DND-41 (cell line): ENCODE results near the gene EFTUD2.

Experiments
- ATAC-seq: fragments of 200-7000 bp; cut with Tn5 transposase; 3 replicates; pipeline ENCODE4 v1.9.1; 2021; ENCODE audit warnings: low read depth; ENCODE audit not compliant: insufficient read depth
- DNase-seq: peaks from one replicate; pipeline ENCODE4 v3.0.0-alpha.2; 2020
- H2AFZ ChIP-seq: 2 replicates; pipeline ENCODE4 v1.6.0; 2012; ENCODE audit warnings: low read depth, low read length
- H3K27ac ChIP-seq: 2 replicates; pipeline ENCODE4 v1.5.1; 2012; ENCODE audit warnings: low read length, inconsistent platforms
- H3K27me3 ChIP-seq: fragments of 200-600 bp; sonication (generic); 2 replicates; pipeline ENCODE4 v1.6.0; 2012; ENCODE audit warnings: low read length, mild to moderate bottlenecking, inconsistent platforms; ENCODE audit not compliant: insufficient read depth, poor library complexity
- H3K36me3 ChIP-seq: 2 replicates; pipeline ENCODE4 v1.5.1; 2012; ENCODE audit warnings: low read length, inconsistent platforms; ENCODE audit not compliant: insufficient read depth
- H3K4me1 ChIP-seq: 2 replicates; pipeline ENCODE4 v1.5.1; 2012; ENCODE audit warnings: mild to moderate bottlenecking, low read length; ENCODE audit not compliant: insufficient read depth
- H3K4me2 ChIP-seq: 2 replicates; pipeline ENCODE4 v1.6.0; 2012; ENCODE audit warnings: mild to moderate bottlenecking, moderate library complexity, low read length, inconsistent platforms; ENCODE audit not compliant: insufficient read depth
- H3K4me3 ChIP-seq, 2 experiments: fragments of 200-600 bp in 1 of 2; shearing (Covaris generic) in 1 of 2; 2 replicates each; pipeline ENCODE4 v1.5.1; 2012 to 2016; ENCODE audit warnings: inconsistent platforms in 2 of 2, low read length in 2 of 2, mild to moderate bottlenecking in 2 of 2, low read depth in 1 of 2, moderate library complexity in 1 of 2
- H3K79me2 ChIP-seq: 2 replicates; pipeline ENCODE4 v1.6.0; 2012; ENCODE audit warnings: low read length, inconsistent platforms; ENCODE audit not compliant: insufficient read depth
- H3K9ac ChIP-seq: 2 replicates; pipeline ENCODE4 v1.6.0; 2012; ENCODE audit warnings: low read depth, mild to moderate bottlenecking, inconsistent platforms, low read length, moderate library complexity
- H3K9me3 ChIP-seq: 2 replicates; pipeline ENCODE4 v1.5.1; 2012; ENCODE audit warnings: low read length, moderate library complexity, mild to moderate bottlenecking, inconsistent platforms; ENCODE audit not compliant: insufficient read depth, severe bottlenecking
- H4K20me1 ChIP-seq: 2 replicates; pipeline ENCODE4 v1.6.0; 2012; ENCODE audit warnings: low read length; ENCODE audit not compliant: insufficient read depth
- EZH2 ChIP-seq: IDR thresholded peaks from 3 replicates; pipeline ENCODE4 v1.6.1; 2012; ENCODE audit warnings: borderline replicate concordance, low read depth, mild to moderate bottlenecking, moderate library complexity, low read length, inconsistent platforms; ENCODE audit not compliant: severe bottlenecking
- TF ChIP-seq, protein P1 (sequence below): IDR thresholded peaks from 2 replicates; pipeline ENCODE4 v1.5.1; 2012; ENCODE audit warnings: borderline replicate concordance, low read length, moderate library complexity, mild to moderate bottlenecking; ENCODE audit not compliant: poor library complexity, severe bottlenecking; ENCODE audit errors: extremely low read depth

EFTUD2 gene

DNA sequence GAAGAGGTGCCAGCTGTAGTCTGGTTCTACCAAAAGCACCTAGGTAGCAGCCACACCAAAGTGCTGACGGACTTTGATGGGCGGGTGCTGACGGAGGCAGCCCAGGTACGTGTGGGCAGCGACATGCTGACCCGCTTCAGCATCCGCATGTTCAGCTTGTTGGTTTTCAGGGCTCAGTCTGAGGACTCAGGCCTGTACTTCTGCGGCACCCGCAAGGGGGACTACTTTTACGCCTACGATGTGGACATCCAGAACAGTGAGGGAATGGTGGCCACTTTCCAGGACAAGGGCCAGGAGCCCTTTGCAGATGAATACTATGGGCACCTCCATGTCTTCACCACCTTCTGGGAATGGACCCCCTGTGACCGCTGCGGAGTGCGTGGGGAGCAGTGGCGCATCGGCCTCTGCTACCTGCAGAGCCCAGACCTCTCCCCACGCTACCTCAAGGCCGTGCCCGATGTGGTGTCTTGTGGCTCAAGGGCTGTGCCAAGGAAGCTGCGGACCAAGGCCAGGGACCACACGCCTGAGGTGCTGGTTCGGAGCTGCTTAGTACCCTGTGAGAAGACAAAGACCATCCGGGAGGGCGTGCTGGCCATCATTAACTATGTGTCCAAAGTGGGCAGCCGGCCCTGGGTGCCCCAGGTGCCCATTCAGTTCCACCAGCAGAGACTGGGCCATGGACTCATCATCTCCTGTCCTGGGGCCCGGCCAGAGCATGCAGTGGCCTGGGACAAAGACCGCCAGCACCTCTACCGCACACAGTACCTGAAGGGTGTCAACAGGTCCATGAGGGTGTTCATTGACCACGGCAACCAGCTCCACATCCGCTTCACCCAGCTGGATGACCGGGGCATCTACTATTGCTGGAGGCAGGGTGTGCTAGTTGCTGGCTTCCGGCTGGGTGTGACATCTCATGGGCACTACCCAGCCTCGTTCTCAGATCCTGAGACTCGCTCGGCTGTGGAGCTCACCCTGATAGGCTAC lies 5.0 kb upstream of the EFTUD2 start:
- Histone ChIP-seq H2AFZ (no peak overlapping the region), H3K4me3 (no peak overlapping the region), H4K20me1 (no peaks in the 10 kb centered on the region; the same call in 1 of the 2 replicates), H3K4me2 (no peak overlapping the region), H3K9me3 (no peaks in the 10 kb centered on the region), H3K79me2 (peaks cover 1% of the 10 kb centered on the region; the same call in 1 of the 2 replicates), H3K36me3 (no peaks in the 10 kb centered on the region), H3K27ac (no peak overlapping the region), H3K9ac (no peak overlapping the region), H3K4me1 (peaks cover 9% of the 10 kb centered on the region), H3K27me3 (no peaks in the 10 kb centered on the region)
- TF ChIP-seq, protein P1, sequence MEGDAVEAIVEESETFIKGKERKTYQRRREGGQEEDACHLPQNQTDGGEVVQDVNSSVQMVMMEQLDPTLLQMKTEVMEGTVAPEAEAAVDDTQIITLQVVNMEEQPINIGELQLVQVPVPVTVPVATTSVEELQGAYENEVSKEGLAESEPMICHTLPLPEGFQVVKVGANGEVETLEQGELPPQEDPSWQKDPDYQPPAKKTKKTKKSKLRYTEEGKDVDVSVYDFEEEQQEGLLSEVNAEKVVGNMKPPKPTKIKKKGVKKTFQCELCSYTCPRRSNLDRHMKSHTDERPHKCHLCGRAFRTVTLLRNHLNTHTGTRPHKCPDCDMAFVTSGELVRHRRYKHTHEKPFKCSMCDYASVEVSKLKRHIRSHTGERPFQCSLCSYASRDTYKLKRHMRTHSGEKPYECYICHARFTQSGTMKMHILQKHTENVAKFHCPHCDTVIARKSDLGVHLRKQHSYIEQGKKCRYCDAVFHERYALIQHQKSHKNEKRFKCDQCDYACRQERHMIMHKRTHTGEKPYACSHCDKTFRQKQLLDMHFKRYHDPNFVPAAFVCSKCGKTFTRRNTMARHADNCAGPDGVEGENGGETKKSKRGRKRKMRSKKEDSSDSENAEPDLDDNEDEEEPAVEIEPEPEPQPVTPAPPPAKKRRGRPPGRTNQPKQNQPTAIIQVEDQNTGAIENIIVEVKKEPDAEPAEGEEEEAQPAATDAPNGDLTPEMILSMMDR = no peak
- TF ChIP-seq EZH2 = no peak
- DNase-seq = no peak
- ATAC-seq = no peak

DNA sequence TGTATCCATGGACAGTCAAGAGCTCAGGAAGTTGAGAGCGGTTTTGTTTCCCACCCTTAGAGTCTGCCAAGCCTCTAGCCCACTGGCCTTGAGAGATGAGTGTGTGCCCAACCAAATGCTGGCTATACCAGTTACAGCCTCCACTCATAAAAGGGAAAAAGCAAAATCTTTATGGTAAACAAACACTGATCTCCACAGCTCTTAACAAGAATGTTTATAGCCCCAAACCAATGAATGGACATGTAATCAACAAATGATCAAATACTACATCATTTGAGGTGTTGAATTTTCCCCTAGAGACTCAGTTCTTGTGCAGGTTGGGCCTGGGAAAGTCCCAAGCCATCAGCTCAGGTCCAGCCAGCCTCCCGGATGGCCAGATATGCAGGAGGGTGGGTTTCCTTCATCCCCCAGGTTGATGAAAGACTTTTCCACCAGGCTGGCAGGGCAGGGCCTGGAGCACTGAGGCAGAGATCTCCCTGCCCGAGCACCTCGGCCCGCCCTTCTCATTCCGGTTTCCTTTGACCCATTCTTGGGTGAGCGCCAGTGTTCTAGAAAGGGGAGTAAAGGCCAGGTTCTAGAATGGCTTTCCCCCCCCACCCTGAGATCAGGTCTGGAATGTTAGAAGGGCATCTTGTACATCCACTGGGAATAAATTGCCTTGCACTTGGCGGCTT lies 3.9 kb upstream of the EFTUD2 start:
- H4K20me1 ChIP-seq = no peaks in the 10 kb centered on the region; the same call in 1 of the 2 replicates
- no peaks in the 10 kb centered on the region; the same call in 1 of the 2 replicates for H3K36me3 ChIP-seq
- no peak overlapping the region for H3K4me3 ChIP-seq
- H3K79me2 ChIP-seq = peaks cover 13% of the 10 kb centered on the region
- ATAC-seq (no peak), DNase-seq (no peak)
- no peak overlapping the region for H3K9ac ChIP-seq
- H3K27ac ChIP-seq = no peak overlapping the region
- no peak overlapping the region for H3K4me2 ChIP-seq
- TF ChIP-seq, protein P1 = no peak
- TF ChIP-seq EZH2 = no peak
- H3K9me3 ChIP-seq = no peaks in the 10 kb centered on the region
- no peak overlapping the region for H2AFZ ChIP-seq
- H3K27me3 ChIP-seq = no peaks in the 10 kb centered on the region
- H3K4me1 ChIP-seq = peaks cover 14% of the 10 kb centered on the region

DNA sequence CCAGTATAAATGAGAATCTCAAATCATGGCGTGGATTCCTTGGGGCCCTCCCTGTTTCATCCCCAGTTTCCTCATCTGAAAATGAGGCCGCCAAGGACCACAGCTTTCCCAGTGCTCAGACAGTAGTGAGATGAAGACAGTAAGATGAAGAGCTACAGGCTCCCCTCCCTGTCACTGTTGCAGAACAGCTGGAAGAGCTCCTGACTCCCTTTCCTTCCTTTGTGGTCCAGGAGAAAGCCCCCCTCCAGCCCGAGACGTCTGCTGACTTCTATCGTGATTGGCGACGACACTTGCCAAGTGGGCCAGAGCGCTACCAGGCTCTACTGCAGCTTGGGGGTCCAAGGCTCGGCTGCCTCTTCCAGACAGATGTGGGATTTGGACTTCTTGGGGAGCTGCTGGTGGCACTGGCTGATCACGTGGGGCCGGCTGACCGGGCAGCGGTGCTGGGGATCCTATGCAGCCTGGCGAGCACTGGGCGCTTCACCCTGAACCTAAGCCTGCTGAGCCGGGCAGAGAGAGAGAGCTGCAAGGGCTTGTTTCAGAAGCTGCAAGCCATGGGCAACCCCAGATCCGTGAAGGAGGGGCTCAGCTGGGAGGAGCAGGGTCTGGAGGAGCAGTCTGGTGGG lies 3.0 kb upstream of the EFTUD2 start:
- H4K20me1 ChIP-seq = no peaks in the 10 kb centered on the region; the same call in none of the 2 replicates
- peaks cover 22% of the 10 kb centered on the region for H3K79me2 ChIP-seq
- H2AFZ ChIP-seq = no peak overlapping the region
- ATAC-seq (no peak), DNase-seq (no peak)
- no peak overlapping the region for H3K4me2 ChIP-seq
- peaks cover 23% of the 10 kb centered on the region for H3K4me1 ChIP-seq
- no peaks in the 10 kb centered on the region for H3K9me3 ChIP-seq
- no peak overlapping the region for H3K9ac ChIP-seq
- no peaks in the 10 kb centered on the region for H3K27me3 ChIP-seq
- H3K4me3 ChIP-seq = no peak overlapping the region
- no peak overlapping the region for H3K27ac ChIP-seq
- no peaks in the 10 kb centered on the region; the same call in 1 of the 2 replicates for H3K36me3 ChIP-seq
- TF ChIP-seq EZH2 = no peak
- TF ChIP-seq, protein P1 = no peak
